HG02763 (cell line): ENCODE results near the gene ZNF473.
"Not testable (repeated sequence)": the region's sequence is repeated elsewhere in the genome, so short reads cannot be mapped to it uniquely, and the experiment has no call there.

ENCODE experiments used
- ATAC-seq: cut with Tn5 transposase; IDR thresholded peaks from one replicate; pipeline ENCODE4 v1.9.1; 2021; ENCODE audit warnings: mild to moderate bottlenecking, moderate library complexity; ENCODE audit not compliant: unreplicated experiment

ZNF473 gene

GRCh38 chr19:50097884-50098283, 72.1 kb downstream of the ZNF473 start:
- ATAC-seq = not testable (repeated sequence)

GRCh38 chr19:50098892-50099291, 73.1 kb downstream of the ZNF473 start:
- not testable (repeated sequence) for ATAC-seq

DNA sequence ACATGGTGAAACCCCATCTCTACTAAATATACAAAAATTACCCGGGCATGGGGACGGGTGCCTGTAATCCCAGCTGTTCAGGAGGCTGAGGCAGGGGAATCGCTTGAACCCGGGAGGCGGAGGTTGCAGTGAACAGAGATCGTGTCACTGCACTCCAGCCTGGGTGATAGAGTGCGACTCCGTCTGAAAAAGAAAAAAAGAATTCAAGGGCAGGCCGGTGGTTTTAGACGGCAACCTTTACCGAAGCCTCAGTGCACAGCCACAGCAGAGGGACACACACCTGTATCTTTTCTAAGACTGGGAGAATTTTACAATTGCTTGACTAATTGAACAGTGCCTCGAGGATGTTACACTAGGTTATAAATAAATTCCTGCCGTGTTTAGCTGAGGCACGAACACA, 73.9 kb downstream of the ZNF473 start:
- not testable (repeated sequence) for ATAC-seq

- ATAC-seq = not testable (repeated sequence)
Observed at GRCh38 chr19:50100946-50101345, 75.1 kb downstream of the ZNF473 start.
